Adipose tissue (tissue), 3 donors: ENCODE data around the gene YEATS4. TPM values are rescaled to one million over a fixed set of nuclear protein-coding genes. Genes with fewer than 3 reads are reported as not detected.

Experiments used
- H3K27ac ChIP-seq: one replicate; pipeline ENCODE4 v1.5.1; 2013; ENCODE audit warnings: low read depth, low read length
- WGBS, 3 donors: extraction: QIAGEN DNeasy Blood & Tissue Kit; methylation state at CpG; one replicate each; pipeline ENCODE4 v1.1.7; 2013; 5-methylcytosine and 5-hydroxymethylcytosine counted together
- polyA plus RNA-seq, 3 donors: library from polyadenylated mRNA; stranded (reverse); fragments of 200-250 nt; gene quantifications; one replicate each; pipeline ENCODE4 v1.2.3, GENCODE V29; 2013
- donor health status: healthy with polysubstance abuse.
- donor health status: Bipolar disorder and iron deficiency.
- donor health status: healthy.

The YEATS4 gene
- polyA plus RNA-seq, 3 donors = 11.8 to 15.3 (median 12.0) TPM

- H3K27ac ChIP-seq = no peak overlapping the region
- 85 to 99% (median 93%) methylated on average over 1 of the region's 1 CpG for WGBS, 3 donors
Measured at GRCh38 chr12:69368171-69368570, 8.6 kb downstream of the YEATS4 start.

- no peak overlapping the region for H3K27ac ChIP-seq
- WGBS, 3 donors = 92 to 100% (median 94%) methylated on average over 1 of the region's 1 CpG
Measured at GRCh38 chr12:69383074-69383473, 23.5 kb downstream of the YEATS4 start.

DNA sequence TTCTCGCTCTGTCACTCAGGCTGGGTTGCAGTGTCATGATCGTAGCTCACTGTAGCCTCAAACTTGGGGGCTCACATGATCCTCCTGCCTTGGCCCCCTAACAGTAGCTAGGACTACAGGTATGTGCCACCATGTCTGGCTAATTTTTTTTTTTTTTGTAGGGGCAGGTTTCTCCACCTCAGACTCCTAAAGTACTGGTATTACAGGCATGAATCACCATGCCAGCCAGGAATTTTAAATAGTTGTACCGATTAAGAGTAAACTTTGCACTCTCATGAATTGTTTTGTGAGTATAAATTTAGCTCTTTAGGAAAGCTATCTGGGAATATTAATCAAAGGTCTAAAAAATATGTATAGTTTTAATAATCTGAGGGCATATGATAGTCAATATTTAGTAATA is 25.5 kb downstream of the YEATS4 start:
- H3K27ac ChIP-seq = no peak overlapping the region
- 77 to 89% (median 84%) methylated on average over 3 of the region's 3 CpGs for WGBS, 3 donors

DNA sequence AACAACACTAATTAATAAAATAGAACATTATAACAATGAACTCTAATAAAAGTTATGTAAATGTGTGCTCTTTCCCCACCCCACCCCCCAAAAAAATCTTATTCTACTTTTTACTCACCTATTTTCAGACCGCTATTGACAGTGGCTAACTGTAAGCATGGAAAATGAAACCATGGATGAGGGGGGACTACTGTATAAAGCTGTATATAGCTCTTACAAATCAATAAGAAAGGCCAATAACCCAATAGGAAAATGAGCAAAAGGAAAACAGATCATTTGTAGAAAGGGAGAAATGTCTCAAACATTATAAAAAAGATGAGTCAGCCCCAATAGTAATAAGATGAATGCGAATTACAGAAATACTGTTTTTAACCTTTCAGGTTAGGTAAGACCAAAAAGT is 27.4 kb downstream of the YEATS4 start:
- 92 to 98% (median 96%) methylated on average over 2 of the region's 2 CpGs for WGBS, 3 donors
- H3K27ac ChIP-seq = no peak overlapping the region

- WGBS, 3 donors = 78 to 93% (median 88%) methylated on average over 1 of the region's 1 CpG
- H3K27ac ChIP-seq = no peak overlapping the region
Measured at GRCh38 chr12:69388371-69388770, 28.8 kb downstream of the YEATS4 start.

GRCh38 chr12:69389831-69390230 is 30.3 kb downstream of the YEATS4 start:
- WGBS, 3 donors = 37 to 51% (median 37%) methylated on average over 1 of the region's 1 CpG
- no peak overlapping the region for H3K27ac ChIP-seq

DNA sequence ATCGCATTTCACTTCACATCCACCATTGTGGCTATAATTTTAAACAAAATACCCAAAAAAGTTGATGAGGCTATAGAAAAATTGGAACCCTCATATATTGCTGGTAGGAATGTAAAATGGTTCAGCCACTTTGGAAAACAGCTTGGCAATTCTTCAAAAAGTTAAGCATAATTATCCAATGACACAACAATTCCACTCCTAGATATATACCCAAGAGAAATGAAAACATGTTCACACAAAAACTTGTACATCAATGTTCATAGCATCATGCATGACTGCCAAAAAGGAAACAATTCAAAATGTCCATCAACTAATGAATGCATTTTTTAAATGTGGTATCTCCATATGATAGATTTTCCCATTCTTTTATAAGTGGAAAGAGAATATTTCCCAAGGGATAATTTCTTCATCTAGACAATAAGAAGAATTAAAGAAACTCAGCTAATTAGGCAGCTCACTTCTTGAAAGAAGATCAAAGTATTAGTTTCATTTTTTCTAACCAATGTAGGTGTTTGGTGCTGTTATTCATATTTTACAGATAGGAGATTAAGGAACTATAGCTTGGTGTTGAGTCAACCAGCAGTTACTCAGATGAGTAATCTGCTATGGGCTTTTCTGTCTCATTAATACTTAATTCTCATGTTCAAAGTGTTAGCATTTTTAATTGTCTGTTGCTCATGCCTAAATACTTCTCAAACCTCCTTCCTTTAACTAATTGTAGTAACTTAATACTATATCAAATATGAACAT is 32.8 kb downstream of the YEATS4 start:
- no peak overlapping the region for H3K27ac ChIP-seq
- 97 to 100% (median 100%) methylated on average over 1 of the region's 1 CpG for WGBS, 3 donors

DNA sequence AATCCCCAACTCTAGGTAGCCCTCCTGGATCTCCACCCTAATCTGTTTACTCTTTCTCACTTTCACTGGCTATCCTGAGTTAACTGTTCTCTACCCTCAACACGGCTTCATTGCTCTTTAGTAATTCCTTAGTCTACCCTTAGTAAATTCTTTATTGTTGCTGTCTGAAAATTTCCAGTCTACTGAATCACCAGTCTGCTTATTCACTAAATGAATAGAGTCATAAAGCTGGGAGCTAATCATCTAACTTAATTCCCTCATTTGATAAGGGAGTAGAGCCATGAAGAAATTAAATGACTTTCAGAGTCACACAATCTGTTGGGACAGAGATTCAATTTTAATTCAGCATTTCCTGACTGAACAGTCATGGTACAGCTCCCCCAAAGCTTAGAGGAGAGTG is 36.5 kb downstream of the YEATS4 start:
- WGBS, 3 donors = 79 to 90% (median 81%) methylated on average over 1 of the region's 1 CpG
- H3K27ac ChIP-seq = no peak overlapping the region

- H3K27ac ChIP-seq = no peak overlapping the region
- 91 to 98% (median 96%) methylated on average over 3 of the region's 3 CpGs for WGBS, 3 donors
Measured at GRCh38 chr12:69396963-69397362, 37.4 kb downstream of the YEATS4 start.

GRCh38 chr12:69397978-69398377 is 38.4 kb downstream of the YEATS4 start:
- no peak overlapping the region for H3K27ac ChIP-seq
- 67 to 89% (median 77%) methylated on average over 3 of the region's 3 CpGs for WGBS, 3 donors

- no peak overlapping the region for H3K27ac ChIP-seq
- 88 to 94% (median 89%) methylated on average over 4 of the region's 4 CpGs for WGBS, 3 donors
Measured at GRCh38 chr12:69401940-69402339, 42.4 kb downstream of the YEATS4 start.

DNA sequence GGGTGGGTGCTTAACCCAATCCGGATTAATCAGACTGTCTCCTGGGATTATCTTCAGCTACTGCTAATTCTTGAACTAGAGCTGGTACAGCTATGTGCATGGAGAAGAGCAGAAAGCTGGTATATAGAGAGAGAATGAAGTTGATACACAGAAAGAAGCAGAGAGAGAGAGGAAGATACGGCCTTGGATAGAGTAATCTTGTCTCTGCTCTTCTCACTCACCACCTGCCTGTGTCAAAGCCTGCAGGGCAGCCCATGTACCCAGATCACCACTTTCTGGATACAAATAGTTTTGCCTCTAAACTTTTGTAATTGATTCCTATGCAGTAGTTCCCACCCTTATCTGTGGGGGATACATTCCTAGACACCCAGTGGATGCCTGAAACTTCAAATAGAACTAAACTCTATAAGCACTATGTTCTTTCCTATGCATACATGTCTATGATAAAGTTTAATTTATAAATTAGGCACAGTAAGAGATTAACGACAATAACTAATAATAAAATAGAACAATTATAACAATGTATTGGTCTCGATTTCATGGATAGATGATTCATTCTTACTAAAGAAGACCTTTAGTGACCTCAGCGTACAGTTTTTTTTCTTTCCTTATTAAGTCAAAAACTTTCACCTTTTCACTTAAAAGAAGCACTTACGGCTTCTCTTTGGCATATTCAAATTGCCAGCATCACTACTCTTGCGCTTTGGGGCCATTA is 45.5 kb downstream of the YEATS4 start:
- H3K27ac ChIP-seq = no peak overlapping the region
- WGBS, 3 donors = 86 to 90% (median 86%) methylated on average over 7 of the region's 7 CpGs

- WGBS, 3 donors = 59 to 77% (median 61%) methylated on average over 4 of the region's 4 CpGs
- H3K27ac ChIP-seq = no peak overlapping the region
Measured at GRCh38 chr12:69405566-69405865, 46.0 kb downstream of the YEATS4 start.

DNA sequence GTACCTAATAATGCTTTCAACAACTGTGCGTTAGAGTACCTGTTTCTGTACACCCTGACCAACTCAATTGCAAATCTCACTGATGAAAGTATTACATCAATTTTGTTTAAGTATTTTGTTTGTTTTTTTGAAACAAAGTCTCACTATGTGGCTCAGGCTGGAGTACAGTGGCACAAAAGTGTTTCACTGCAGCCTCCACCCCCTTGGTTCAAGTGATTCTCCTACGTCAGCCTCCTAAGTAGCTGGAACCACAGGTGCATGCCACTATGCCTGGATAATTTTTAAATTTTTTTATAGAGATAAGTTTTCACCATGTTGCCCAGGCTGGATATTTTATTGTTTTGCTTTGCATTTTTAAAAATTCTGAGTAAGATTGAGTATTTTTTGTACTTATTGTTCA is 46.7 kb downstream of the YEATS4 start:
- 91 to 96% (median 96%) methylated on average over 2 of the region's 2 CpGs for WGBS, 3 donors
- H3K27ac ChIP-seq = no peak overlapping the region

DNA sequence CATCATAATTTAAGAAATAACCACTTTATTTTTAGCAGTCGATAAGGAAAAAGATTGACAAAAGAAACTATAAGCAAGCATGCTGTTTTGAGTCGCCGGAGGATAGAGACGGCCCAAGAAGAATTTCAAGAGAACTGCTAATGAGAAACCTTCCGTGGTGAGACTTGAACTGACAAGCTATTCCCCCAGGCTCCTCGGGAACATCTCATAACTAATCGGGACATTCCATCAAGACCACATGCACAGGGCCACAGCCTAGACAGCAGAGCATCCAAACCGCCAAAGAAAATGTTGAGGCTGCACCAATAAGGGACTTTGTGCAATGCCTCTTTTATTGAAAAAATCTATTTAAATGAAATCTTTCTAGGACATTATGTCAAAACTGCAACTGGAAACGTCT is 51.0 kb downstream of the YEATS4 start:
- 85 to 92% (median 90%) methylated on average over 9 of the region's 9 CpGs for WGBS, 3 donors

DNA sequence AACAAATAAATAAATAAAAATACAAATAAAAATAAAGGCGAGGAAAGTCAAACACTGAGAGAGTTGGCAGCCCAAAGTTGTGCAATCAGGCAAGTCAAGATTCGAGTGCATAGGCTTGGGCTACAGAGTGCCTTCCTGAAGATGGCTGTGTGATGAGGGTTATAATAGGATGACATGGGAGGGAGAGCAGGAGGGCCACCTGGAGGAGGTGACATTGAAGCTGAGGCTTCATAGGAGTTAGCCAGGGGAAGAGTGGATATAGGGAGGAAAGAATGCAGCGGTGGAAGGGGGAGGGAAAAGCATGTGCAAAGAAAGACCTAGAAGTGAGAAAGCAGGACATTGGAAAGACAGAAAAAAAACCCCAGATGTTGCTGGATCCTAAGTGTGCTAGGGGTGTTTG is 53.1 kb downstream of the YEATS4 start:
- H3K27ac ChIP-seq = no peak overlapping the region
- WGBS, 3 donors = 86 to 91% (median 89%) methylated on average over 3 of the region's 3 CpGs

More for the DNA sequence above, 51.0 kb downstream of the YEATS4 start:
- no peak overlapping the region for H3K27ac ChIP-seq

- 13 to 55% (median 54%) methylated on average over 8 of the region's 8 CpGs for WGBS, 3 donors
- H3K27ac ChIP-seq = no peak overlapping the region
Measured at GRCh38 chr12:69415471-69416275, 56.1 kb downstream of the YEATS4 start.

DNA sequence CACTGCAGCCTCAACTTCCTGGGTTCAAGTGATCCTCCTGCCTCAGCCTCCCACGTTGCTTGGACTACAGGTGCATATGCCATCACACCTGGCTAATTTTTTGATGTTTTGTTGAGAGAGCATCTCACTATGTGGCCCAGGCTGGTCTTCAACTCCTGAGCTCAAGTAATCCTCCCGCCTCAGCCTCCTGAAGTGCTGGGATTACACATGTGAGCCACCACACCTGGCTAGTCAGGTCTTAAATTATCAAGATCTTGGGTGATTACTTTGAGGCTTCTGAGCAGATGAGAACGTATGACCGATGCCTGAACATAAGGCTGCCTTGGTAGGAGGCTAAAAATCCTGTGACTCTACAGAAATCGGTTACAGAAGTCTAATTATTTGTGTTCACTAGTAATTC is 57.7 kb downstream of the YEATS4 start:
- WGBS, 3 donors = 67 to 96% (median 90%) methylated on average over 5 of the region's 5 CpGs
- H3K27ac ChIP-seq = no peak overlapping the region

DNA sequence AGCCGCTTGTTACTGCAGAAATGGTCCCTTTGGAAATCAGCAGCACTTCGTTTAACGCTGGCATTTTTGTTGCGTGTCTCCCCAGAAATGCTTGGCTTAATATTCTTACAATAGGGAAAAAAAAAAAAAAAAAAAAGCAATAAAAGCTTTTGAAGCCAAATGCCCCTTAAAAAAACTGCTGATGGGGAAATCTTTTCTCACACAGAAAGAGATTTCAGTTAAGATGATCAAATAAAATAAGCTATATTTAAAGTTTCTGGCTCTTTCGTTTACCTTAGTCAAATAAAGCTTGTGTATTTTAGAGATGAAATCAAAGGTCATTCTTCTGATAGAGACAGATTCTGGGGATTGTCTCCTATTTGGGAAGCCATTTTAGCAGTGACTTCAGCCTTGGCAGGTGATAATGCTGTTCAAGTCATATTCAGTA is 58.2 kb downstream of the YEATS4 start:
- H3K27ac ChIP-seq = no peak overlapping the region
- WGBS, 3 donors = 59 to 90% (median 70%) methylated on average over 5 of the region's 5 CpGs
